ENCODE measurements around the gene FGF8.

Gene FGF8

GRCh38 chr10:101766753-101767599 lies 8.9 kb downstream of the FGF8 start:
- Mint-ChIP-seq H3K4me3 (no peak overlapping the region), H3K36me3 (no peaks in the 10 kb centered on the region), H3K9me3 (no peaks in the 10 kb centered on the region), H3K4me1 (no peaks in the 10 kb centered on the region), H3K27ac (peak overlapping the region; percentile 23)
- DNase-seq (ENCODE audit: low spot score in 2 of 2) (no peak), ATAC-seq (no peak)

- H3K27ac Mint-ChIP-seq, result peak overlapping the region; percentile 23
- ATAC-seq (no peak), DNase-seq (ENCODE audit: low spot score in 2 of 2) (no peak)
- H3K36me3 Mint-ChIP-seq, result no peaks in the 10 kb centered on the region
- H3K4me3 Mint-ChIP-seq, result no peak overlapping the region
- H3K4me1 Mint-ChIP-seq, result no peaks in the 10 kb centered on the region
- no peaks in the 10 kb centered on the region for H3K9me3 Mint-ChIP-seq
Observed at GRCh38 chr10:101766306-101766705, 9.6 kb downstream of the FGF8 start.

- Mint-ChIP-seq H3K4me3 (no peak overlapping the region), H3K27ac (no peak overlapping the region), H3K4me1 (no peaks in the 10 kb centered on the region), H3K9me3 (no peaks in the 10 kb centered on the region), H3K36me3 (no peaks in the 10 kb centered on the region)
- DNase-seq (ENCODE audit: low spot score in 2 of 2) (no peak), ATAC-seq (no peak)
Observed at GRCh38 chr10:101763141-101763846, 12.6 kb downstream of the FGF8 start.

- no peaks in the 10 kb centered on the region for H3K36me3 Mint-ChIP-seq
- H3K4me1 Mint-ChIP-seq, result no peaks in the 10 kb centered on the region
- H3K4me3 Mint-ChIP-seq, result no peak overlapping the region
- no peak for DNase-seq (ENCODE audit: low spot score in 2 of 2)
- H3K27ac Mint-ChIP-seq, result no peak overlapping the region
- no peaks in the 10 kb centered on the region for H3K9me3 Mint-ChIP-seq
- ATAC-seq, result no peak
Observed at GRCh38 chr10:101762736-101763135, 13.2 kb downstream of the FGF8 start.

GRCh38 chr10:101761226-101761625 lies 14.7 kb downstream of the FGF8 start:
- no peaks in the 10 kb centered on the region for H3K9me3 Mint-ChIP-seq
- DNase-seq (ENCODE audit: low spot score in 2 of 2) (no peak), ATAC-seq (no peak)
- no peaks in the 10 kb centered on the region for H3K36me3 Mint-ChIP-seq
- H3K4me1 Mint-ChIP-seq, result no peaks in the 10 kb centered on the region
- H3K27ac Mint-ChIP-seq, result no peak overlapping the region
- H3K4me3 Mint-ChIP-seq, result no peak overlapping the region

- H3K4me1 Mint-ChIP-seq, result no peaks in the 10 kb centered on the region
- DNase-seq (ENCODE audit: low spot score in 2 of 2) (no peak), ATAC-seq (no peak)
- no peak overlapping the region for H3K4me3 Mint-ChIP-seq
- no peaks in the 10 kb centered on the region for H3K36me3 Mint-ChIP-seq
- H3K27ac Mint-ChIP-seq, result no peak overlapping the region
- no peaks in the 10 kb centered on the region for H3K9me3 Mint-ChIP-seq
Observed at GRCh38 chr10:101760510-101760909, 15.4 kb downstream of the FGF8 start.

GRCh38 chr10:101759309-101760247 lies 16.3 kb downstream of the FGF8 start:
- Mint-ChIP-seq H3K27ac (no peak overlapping the region), H3K9me3 (no peaks in the 10 kb centered on the region), H3K4me3 (no peak overlapping the region), H3K4me1 (no peaks in the 10 kb centered on the region), H3K36me3 (no peaks in the 10 kb centered on the region)
- ATAC-seq (no peak), DNase-seq (ENCODE audit: low spot score in 2 of 2) (no peak)

- Mint-ChIP-seq H3K9me3 (no peaks in the 10 kb centered on the region), H3K4me1 (no peaks in the 10 kb centered on the region), H3K27ac (no peak overlapping the region), H3K4me3 (no peak overlapping the region), H3K36me3 (no peaks in the 10 kb centered on the region)
- no peak for ATAC-seq
- DNase-seq (ENCODE audit: low spot score in 2 of 2), result no peak
Observed at GRCh38 chr10:101758858-101759257, 17.1 kb downstream of the FGF8 start.

GRCh38 chr10:101752241-101752640 lies 23.7 kb downstream of the FGF8 start:
- no peaks in the 10 kb centered on the region for H3K4me1 Mint-ChIP-seq

GRCh38 chr10:101749047-101750016 lies 26.6 kb downstream of the FGF8 start:
- no peaks in the 10 kb centered on the region for H3K9me3 Mint-ChIP-seq
- H3K36me3 Mint-ChIP-seq, result no peaks in the 10 kb centered on the region
- ATAC-seq, result no peak
- no peak overlapping the region for H3K4me3 Mint-ChIP-seq
- no peaks in the 10 kb centered on the region for H3K4me1 Mint-ChIP-seq
- no peak overlapping the region for H3K27ac Mint-ChIP-seq
- no peak for DNase-seq (ENCODE audit: low spot score in 2 of 2)

More at GRCh38 chr10:101752241-101752640, 23.7 kb downstream of the FGF8 start:
- Mint-ChIP-seq H3K27ac (no peak overlapping the region), H3K36me3 (no peaks in the 10 kb centered on the region), H3K4me3 (no peak overlapping the region), H3K9me3 (no peaks in the 10 kb centered on the region)
- ATAC-seq (no peak), DNase-seq (ENCODE audit: low spot score in 2 of 2) (no peak)

- H3K36me3 Mint-ChIP-seq, result no peaks in the 10 kb centered on the region
- H3K4me3 Mint-ChIP-seq, result no peak overlapping the region
- H3K9me3 Mint-ChIP-seq, result no peaks in the 10 kb centered on the region
- DNase-seq (ENCODE audit: low spot score in 2 of 2) (no peak), ATAC-seq (no peak)
- no peak overlapping the region for H3K27ac Mint-ChIP-seq
- H3K4me1 Mint-ChIP-seq, result no peaks in the 10 kb centered on the region
Observed at GRCh38 chr10:101748496-101748895, 27.4 kb downstream of the FGF8 start.

GRCh38 chr10:101745074-101745696 lies 30.7 kb downstream of the FGF8 start:
- no peak for ATAC-seq
- Mint-ChIP-seq H3K4me1 (no peaks in the 10 kb centered on the region), H3K4me3 (no peak overlapping the region), H3K9me3 (no peaks in the 10 kb centered on the region), H3K36me3 (no peaks in the 10 kb centered on the region), H3K27ac (no peak overlapping the region)
- DNase-seq (ENCODE audit: low spot score in 2 of 2), result no peak

GRCh38 chr10:101744267-101744666 lies 31.6 kb downstream of the FGF8 start:
- no peak overlapping the region for H3K4me3 Mint-ChIP-seq
- ATAC-seq, result no peak

GRCh38 chr10:101741938-101742337 lies 34.0 kb downstream of the FGF8 start:
- ATAC-seq, result no peak
- H3K4me3 Mint-ChIP-seq, result no peak overlapping the region

More at GRCh38 chr10:101744267-101744666, 31.6 kb downstream of the FGF8 start:
- DNase-seq (ENCODE audit: low spot score in 2 of 2), result no peak
- no peaks in the 10 kb centered on the region for H3K36me3 Mint-ChIP-seq
- no peaks in the 10 kb centered on the region for H3K9me3 Mint-ChIP-seq
- H3K4me1 Mint-ChIP-seq, result no peaks in the 10 kb centered on the region
- no peak overlapping the region for H3K27ac Mint-ChIP-seq

More at GRCh38 chr10:101741938-101742337, 34.0 kb downstream of the FGF8 start:
- H3K4me1 Mint-ChIP-seq, result no peaks in the 10 kb centered on the region
- H3K36me3 Mint-ChIP-seq, result no peaks in the 10 kb centered on the region
- H3K27ac Mint-ChIP-seq, result no peak overlapping the region
- H3K9me3 Mint-ChIP-seq, result no peaks in the 10 kb centered on the region
- DNase-seq (ENCODE audit: low spot score in 2 of 2), result no peak

All from stimulated activated effector memory CD8-positive, alpha-beta T cell treated with anti-CD3 and anti-CD28 coated beads, Interleukin-12 subunit alpha, Interleukin-12 subunit beta, amount 100 ng/mL, for 72 hours (primary cell).